GM23248 (cell line): ENCODE results near the gene DEPP1.

Source experiments
- EZH2 ChIP-seq: fragments of 200-600 bp; sonication (generic); IDR thresholded peaks from 2 replicates; pipeline ENCODE4 v1.6.1; 2018; ENCODE audit warnings: antibody characterized with exemption, mild to moderate bottlenecking; ENCODE audit not compliant: insufficient read depth, poor library complexity, severe bottlenecking
- EZH2phosphoT487 ChIP-seq: fragments of 200-600 bp; sonication (generic); IDR thresholded peaks from 2 replicates; pipeline ENCODE4 v1.6.1; 2018; ENCODE audit warnings: antibody characterized with exemption, moderate library complexity, mild to moderate bottlenecking, low read depth; ENCODE audit not compliant: insufficient read depth

DNA sequence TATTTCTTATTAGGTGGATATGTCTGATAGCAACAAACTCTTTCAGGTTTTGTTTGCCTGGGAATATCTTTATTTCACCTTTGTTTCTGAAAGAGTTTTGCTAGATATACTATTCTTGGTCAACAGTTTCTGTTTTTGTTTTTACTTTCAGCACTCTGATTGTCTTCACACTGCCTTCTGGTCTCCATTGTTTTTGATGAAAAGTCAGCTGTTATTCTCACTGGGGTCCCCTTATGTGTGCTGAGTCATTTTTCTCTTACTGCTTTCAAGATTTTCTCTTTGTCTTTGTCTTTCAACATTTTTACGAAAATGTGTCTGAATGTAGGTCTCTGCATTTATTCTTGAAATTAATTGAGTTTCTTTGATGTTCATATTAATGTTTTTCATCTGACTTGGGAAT, 34.3 kb downstream of the DEPP1 start:
- no peak for TF ChIP-seq EZH2
- no peak for TF ChIP-seq EZH2phosphoT487
